Measurements from ENCODE around the gene HACD1. TPM values are rescaled to one million over a fixed set of nuclear protein-coding genes. Genes with fewer than 3 reads are reported as not detected.

HACD1 gene
- total RNA-seq (1 to 10 TPM in 1 of 5 experiments, under 1 TPM in 2, not detected in 2; 0.24 to 1.6 (median 0.80) TPM), polyA plus RNA-seq (1 to 10 TPM in 1 of 2 donors, not detected in 1; 1.5 TPM), total RNA-seq (not detected)

- Mint-ChIP-seq H3K27me3 (peaks cover 13 to 39% (median 21%) of the 10 kb centered on the region in 5 donors), H3K9me3 (no peaks in the 10 kb centered on the region), H3K4me3 (peak within 1 kb of the TSS; percentile 86 to 93 (median 90)), H3K36me3 (no peaks in the 10 kb centered on the region), H3K27ac (peak within 1 kb of the TSS in 3 of 9 donors; percentile 29 to 68 (median 52)), H3K4me1 (peaks cover 0 to 16% (median 6%) of the 10 kb centered on the region in 7 donors)
- Histone ChIP-seq H3K27me3 (ENCODE audit: control insufficient read depth in 2 of 2, insufficient read depth in 2 of 2, low read length in 2 of 2) (no peaks in the 10 kb centered on the region), H3K4me1 (ENCODE audit: control insufficient read depth in 2 of 2, insufficient read depth in 2 of 2, low read length in 2 of 2) (peaks cover 0 to 3% of the 10 kb centered on the region in 2 donors), H3K36me3 (ENCODE audit: control insufficient read depth in 2 of 3, insufficient read depth in 3 of 3, low read length in 3 of 3) (no peaks in the 10 kb centered on the region), H3K4me3 (ENCODE audit: low read length) (peak within 1 kb of the TSS; percentile 80), H3K27ac (ENCODE audit: low read depth, low read length) (no peak within 1 kb of the TSS), H3K9me3 (ENCODE audit: control insufficient read depth in 2 of 3, low read length in 3 of 3) (no peaks in the 10 kb centered on the region)
- intact Hi-C loops (cut with micrococcal nuclease), result loop anchor here (1.0 to 5.0 kb wide), 2 partner anchors 27 to 65 kb away; partner anchors contain the start of gene STAM (in 2 of the 2)
- CTCF ChIA-PET, result interaction anchor here (0.6 to 0.8 kb wide), 3 partner anchors 26 to 1714 kb away, joined by 3 read pairs; partner anchors contain the start of gene STAM
- ATAC-seq (peak; percentile 74), DNase-seq (peak; percentile 15 to 63 (median 33))
- POLR2A ChIA-PET, result interaction anchor here (1.1 to 1.5 kb wide), 2 partner anchors 27 to 56 kb away, joined by 3 to 4 read pairs; partner anchors contain the start of gene STAM
Measured at GRCh38 chr10:17617031-17617911, at the start of gene HACD1. Gene HACD1, minus strand, starts transcription at chr10:17617374. Its CDS starts 35 bp downstream, at chr10:17617339.

- Histone ChIP-seq H3K27me3 (ENCODE audit: control insufficient read depth in 2 of 2, insufficient read depth in 2 of 2, low read length in 2 of 2) (no peaks in the 10 kb centered on the region), H3K27ac (ENCODE audit: low read depth, low read length) (no peak overlapping the region), H3K4me3 (ENCODE audit: low read length) (no peak overlapping the region), H3K4me1 (ENCODE audit: control insufficient read depth in 2 of 2, insufficient read depth in 2 of 2, low read length in 2 of 2) (peaks cover 10 to 18% of the 10 kb centered on the region in 2 donors), H3K36me3 (ENCODE audit: control insufficient read depth in 2 of 3, insufficient read depth in 3 of 3, low read length in 3 of 3) (peaks cover 0 to 17% (median 0%) of the 10 kb centered on the region in 3 experiments), H3K9me3 (ENCODE audit: control insufficient read depth in 2 of 3, low read length in 3 of 3) (no peaks in the 10 kb centered on the region)
- ChIA-PET POLR2A (no interaction called here), CTCF (no interaction called here)
- Mint-ChIP-seq H3K27ac (no peak overlapping the region), H3K4me1 (peaks cover 30 to 77% (median 65%) of the 10 kb centered on the region in 7 donors), H3K4me3 (no peak overlapping the region), H3K36me3 (peaks cover 6 to 50% (median 25%) of the 10 kb centered on the region in 5 donors), H3K27me3 (no peaks in the 10 kb centered on the region), H3K9me3 (no peaks in the 10 kb centered on the region)
- no peak for ATAC-seq
- no peak for DNase-seq
- intact Hi-C loops (cut with micrococcal nuclease), result no loop called here
Measured at GRCh38 chr10:17665747-17666146, 48.6 kb upstream of the HACD1 start.

- intact Hi-C loops (cut with micrococcal nuclease), result loop anchor here in 1 of 2 donors (2.0 kb wide), 1 partner anchor 15 kb away; no protein-coding TSS in a partner anchor
- H3K27ac ChIP-seq (ENCODE audit: low read depth, low read length), result no peak overlapping the region
- Mint-ChIP-seq H3K27me3 (no peaks in the 10 kb centered on the region), H3K4me1 (peaks cover 30 to 72% (median 55%) of the 10 kb centered on the region in 7 donors), H3K36me3 (peaks cover 6 to 53% (median 24%) of the 10 kb centered on the region in 5 donors), H3K9me3 (no peaks in the 10 kb centered on the region), H3K27ac (peak overlapping the region in 2 of 9 donors; percentile 49 to 85), H3K4me3 (peak overlapping the region in 6 of 10 donors; percentile 6 to 61 (median 24))
- CTCF ChIA-PET, result interaction anchor here (0.7 kb wide), 1 partner anchor 106 kb away, joined by 3 read pairs; no protein-coding TSS in a partner anchor
- no peaks in the 10 kb centered on the region for H3K9me3 ChIP-seq (ENCODE audit: control insufficient read depth in 2 of 3, low read length in 3 of 3)
- H3K4me1 ChIP-seq (ENCODE audit: control insufficient read depth in 2 of 2, insufficient read depth in 2 of 2, low read length in 2 of 2), result peaks cover 5 to 13% of the 10 kb centered on the region in 2 donors
- H3K36me3 ChIP-seq (ENCODE audit: control insufficient read depth in 2 of 3, insufficient read depth in 3 of 3, low read length in 3 of 3), result peaks cover 0 to 17% (median 0%) of the 10 kb centered on the region in 3 experiments
- ATAC-seq, result no peak
- H3K27me3 ChIP-seq (ENCODE audit: control insufficient read depth in 2 of 2, insufficient read depth in 2 of 2, low read length in 2 of 2), result no peaks in the 10 kb centered on the region
- H3K4me3 ChIP-seq (ENCODE audit: low read length), result no peak overlapping the region
- DNase-seq, result no peak
- POLR2A ChIA-PET, result interaction anchor here (1.1 kb wide), 1 partner anchor 16 kb away, joined by 3 read pairs; no protein-coding TSS in a partner anchor
Measured at GRCh38 chr10:17663450-17663849, 46.3 kb upstream of the HACD1 start.

- DNase-seq (no peak), ATAC-seq (peak; percentile 42)
- Histone ChIP-seq H3K36me3 (ENCODE audit: control insufficient read depth in 2 of 3, insufficient read depth in 3 of 3, low read length in 3 of 3) (peaks cover 0 to 17% (median 0%) of the 10 kb centered on the region in 3 experiments), H3K9me3 (ENCODE audit: control insufficient read depth in 2 of 3, low read length in 3 of 3) (no peaks in the 10 kb centered on the region), H3K4me3 (ENCODE audit: low read length) (no peak overlapping the region), H3K4me1 (ENCODE audit: control insufficient read depth in 2 of 2, insufficient read depth in 2 of 2, low read length in 2 of 2) (peaks cover 0 to 8% of the 10 kb centered on the region in 2 donors), H3K27me3 (ENCODE audit: control insufficient read depth in 2 of 2, insufficient read depth in 2 of 2, low read length in 2 of 2) (no peaks in the 10 kb centered on the region), H3K27ac (ENCODE audit: low read depth, low read length) (no peak overlapping the region)
- no peaks in the 10 kb centered on the region for H3K27me3 Mint-ChIP-seq
- H3K9me3 Mint-ChIP-seq, result peaks cover 0 to 2% (median 0%) of the 10 kb centered on the region in 11 donors
- ChIA-PET CTCF (interaction anchor here (0.7 to 0.9 kb wide), 2 partner anchors 9 to 105 kb away, joined by 3 read pairs; no protein-coding TSS in a partner anchor), POLR2A (interaction anchor here (0.7 to 1.1 kb wide), 3 partner anchors 15 to 233 kb away, joined by 3 read pairs; no protein-coding TSS in a partner anchor)
- peaks cover 1 to 51% (median 30%) of the 10 kb centered on the region in 5 donors for H3K36me3 Mint-ChIP-seq
- intact Hi-C loops (cut with micrococcal nuclease), result loop anchor here in 1 of 2 donors (2.0 kb wide), 1 partner anchor 14 kb away; no protein-coding TSS in a partner anchor
- H3K4me3 Mint-ChIP-seq, result peak overlapping the region in 6 of 10 donors; percentile 8 to 64 (median 40)
- peak overlapping the region in 6 of 9 donors; percentile 5 to 47 (median 26) for H3K27ac Mint-ChIP-seq
- H3K4me1 Mint-ChIP-seq, result peaks cover 22 to 72% (median 55%) of the 10 kb centered on the region in 7 donors
Measured at GRCh38 chr10:17662193-17663138, 45.3 kb upstream of the HACD1 start.

GRCh38 chr10:17661510-17661909 lies 44.3 kb upstream of the HACD1 start:
- ChIA-PET CTCF (interaction anchor here (0.9 kb wide), 1 partner anchor 10 kb away, joined by 3 read pairs; no protein-coding TSS in a partner anchor), POLR2A (interaction anchor here (0.7 kb wide), 1 partner anchor 233 kb away, joined by 3 read pairs; no protein-coding TSS in a partner anchor)
- Histone ChIP-seq H3K27me3 (ENCODE audit: control insufficient read depth in 2 of 2, insufficient read depth in 2 of 2, low read length in 2 of 2) (no peaks in the 10 kb centered on the region), H3K36me3 (ENCODE audit: control insufficient read depth in 2 of 3, insufficient read depth in 3 of 3, low read length in 3 of 3) (peaks cover 0 to 17% (median 0%) of the 10 kb centered on the region in 3 experiments), H3K4me3 (ENCODE audit: low read length) (no peak overlapping the region), H3K9me3 (ENCODE audit: control insufficient read depth in 2 of 3, low read length in 3 of 3) (no peaks in the 10 kb centered on the region), H3K4me1 (ENCODE audit: control insufficient read depth in 2 of 2, insufficient read depth in 2 of 2, low read length in 2 of 2) (peaks cover 4 to 8% of the 10 kb centered on the region in 2 donors), H3K27ac (ENCODE audit: low read depth, low read length) (no peak overlapping the region)
- Mint-ChIP-seq H3K27ac (peak overlapping the region in 1 of 9 donors; percentile 9), H3K9me3 (peaks cover 0 to 3% (median 0%) of the 10 kb centered on the region in 11 donors), H3K4me3 (no peak overlapping the region), H3K27me3 (no peaks in the 10 kb centered on the region), H3K4me1 (peaks cover 24 to 76% (median 60%) of the 10 kb centered on the region in 7 donors), H3K36me3 (peaks cover 0 to 47% (median 31%) of the 10 kb centered on the region in 5 donors)
- intact Hi-C loops (cut with micrococcal nuclease), result no loop called here
- ATAC-seq, result no peak
- DNase-seq, result no peak
